ENCODE measurements around the gene VMP1.
"Not testable (repeated sequence)": the region's sequence is repeated elsewhere in the genome, so short reads cannot be mapped to it uniquely, and the experiment has no call there.

VMP1 gene

GRCh38 chr17:59806322-59806721 lies 98.9 kb downstream of the VMP1 start:
- not testable (repeated sequence) for DNase-seq (ENCODE audit: low read depth in 1 of 2, low spot score in 1 of 2)

- no peak for DNase-seq (ENCODE audit: low read depth in 1 of 2, low spot score in 1 of 2)
These were observed 100.5 kb downstream of the VMP1 start for GRCh38 chr17:59807892-59808509.

GRCh38 chr17:59810894-59811153 lies 103.4 kb downstream of the VMP1 start:
- no peak for DNase-seq (ENCODE audit: low read depth in 1 of 2, low spot score in 1 of 2)

- no peak for DNase-seq (ENCODE audit: low read depth in 1 of 2, low spot score in 1 of 2)
These were observed 103.8 kb downstream of the VMP1 start for GRCh38 chr17:59811209-59811608.

GRCh38 chr17:59812139-59812538 lies 104.7 kb downstream of the VMP1 start:
- DNase-seq (ENCODE audit: low read depth in 1 of 2, low spot score in 1 of 2) = no peak

- no peak for DNase-seq (ENCODE audit: low read depth in 1 of 2, low spot score in 1 of 2)
These were observed 106.8 kb downstream of the VMP1 start for GRCh38 chr17:59814276-59814675.

GRCh38 chr17:59814685-59815084 lies 107.2 kb downstream of the VMP1 start:
- no peak for DNase-seq (ENCODE audit: low read depth in 1 of 2, low spot score in 1 of 2)

GRCh38 chr17:59815965-59816364 lies 108.5 kb downstream of the VMP1 start:
- no peak for DNase-seq (ENCODE audit: low read depth in 1 of 2, low spot score in 1 of 2)

- DNase-seq (ENCODE audit: low read depth in 1 of 2, low spot score in 1 of 2) = peak in 1 of 2 donors; percentile 64
These were observed 118.3 kb downstream of the VMP1 start for GRCh38 chr17:59825533-59826322.

GRCh38 chr17:59826706-59827453 lies 119.4 kb downstream of the VMP1 start:
- DNase-seq (ENCODE audit: low read depth in 1 of 2, low spot score in 1 of 2) = no peak

GRCh38 chr17:59827721-59828477 lies 120.4 kb downstream of the VMP1 start:
- no peak for DNase-seq (ENCODE audit: low read depth in 1 of 2, low spot score in 1 of 2)

GRCh38 chr17:59828478-59828760 lies 121.0 kb downstream of the VMP1 start:
- no peak for DNase-seq (ENCODE audit: low read depth in 1 of 2, low spot score in 1 of 2)

- DNase-seq (ENCODE audit: low read depth in 1 of 2, low spot score in 1 of 2) = not testable (repeated sequence)
These were observed 121.4 kb downstream of the VMP1 start for GRCh38 chr17:59828819-59829216.

GRCh38 chr17:59829217-59830006 lies 122.0 kb downstream of the VMP1 start:
- peak in 1 of 2 donors; percentile 73 for DNase-seq (ENCODE audit: low read depth in 1 of 2, low spot score in 1 of 2)

- DNase-seq (ENCODE audit: low read depth in 1 of 2, low spot score in 1 of 2) = no peak
These were observed 122.7 kb downstream of the VMP1 start for GRCh38 chr17:59830007-59830630.

- DNase-seq (ENCODE audit: low read depth in 1 of 2, low spot score in 1 of 2) = no peak
These were observed 123.5 kb downstream of the VMP1 start for GRCh38 chr17:59830846-59831486.

GRCh38 chr17:59832883-59833379 lies 125.5 kb downstream of the VMP1 start:
- no peak for DNase-seq (ENCODE audit: low read depth in 1 of 2, low spot score in 1 of 2)

GRCh38 chr17:59837308-59838051 lies 130.0 kb downstream of the VMP1 start:
- DNase-seq (ENCODE audit: low read depth in 1 of 2, low spot score in 1 of 2) = peak in 1 of 2 donors; percentile 82

All from activated CD4-positive, alpha-beta T cell treated with anti-CD3 and anti-CD28 coated beads, Interleukin-2, amount 50 U/mL, for 24 hours (primary cell).